Heart left ventricle (tissue), 16 donors: ENCODE data around the gene SORBS1. TPM values are rescaled to one million over a fixed set of nuclear protein-coding genes. Genes with fewer than 3 reads are reported as not detected.
A peak's percentile ranks its signal among the peaks of the same experiment; 100 is the strongest.

Experiments
- ATAC-seq, 4 donors: fragments of 200-7000 bp; cut with Tn5 transposase; one replicate each; pipeline ENCODE4 v1.9.1; 2020 to 2022; ENCODE audit warnings: moderate library complexity in 4 of 4, mild to moderate bottlenecking in 3 of 4, moderate number of reproducible peaks in 1 of 4
- DNase-seq, 5 donors: peaks; one replicate each; pipeline ENCODE4 v3.0.0-alpha.2; 2020
- H3K27ac ChIP-seq, 12 donors: fragments of 200-600 bp; sonication (generic) in 4 of 12; one replicate each; pipeline versions ENCODE4 v1.5.0 to v1.8.0; 2016 to 2022; ENCODE audit warnings: mild to moderate bottlenecking in 2 of 12
- H3K27me3 ChIP-seq, 9 donors: fragments of 200-600 bp; sonication (generic) in 2 of 9; one replicate each; pipeline versions ENCODE4 v1.5.1 to v1.8.0; 2016 to 2022; ENCODE audit warnings: mild to moderate bottlenecking in 3 of 9
- H3K36me3 ChIP-seq, 9 donors: fragments of 200-600 bp; sonication (generic) in 2 of 9; one replicate each; pipeline versions ENCODE4 v1.5.0 to v1.8.0; 2018 to 2022; ENCODE audit warnings: mild to moderate bottlenecking in 2 of 9
- H3K4me1 ChIP-seq, 12 donors: fragments of 200-600 bp; sonication (generic) in 4 of 12; one replicate each; pipeline versions ENCODE4 v1.5.0 to v1.8.0; 2016 to 2022; ENCODE audit warnings: mild to moderate bottlenecking in 3 of 12
- H3K4me3 ChIP-seq, 12 donors: fragments of 200-600 bp; sonication (generic) in 4 of 12; one replicate each; pipeline versions ENCODE4 v1.5.0 to v1.8.0; 2017 to 2022; ENCODE audit warnings: mild to moderate bottlenecking in 9 of 12, moderate library complexity in 4 of 12
- H3K9me3 ChIP-seq, 12 donors: fragments of 200-600 bp; sonication (generic) in 4 of 12; one replicate each; pipeline versions ENCODE4 v1.5.0 to v1.8.0; 2016 to 2022; ENCODE audit warnings: mild to moderate bottlenecking in 1 of 12
- CTCF ChIP-seq, 12 donors: fragments of 200-600 bp; sonication (generic) in 4 of 12; IDR thresholded peaks; one replicate each; pipeline versions ENCODE4 v1.5.0 to v1.8.0; 2018 to 2022; ENCODE audit warnings: antibody characterized with exemption in 12 of 12, mild to moderate bottlenecking in 5 of 12
- POLR2A ChIP-seq, 2 donors: fragments of 450-650 bp; IDR thresholded peaks; one replicate each; pipeline ENCODE4 v1.6.1; 2017; ENCODE audit warnings: antibody characterized with exemption in 2 of 2, mild to moderate bottlenecking in 2 of 2, moderate library complexity in 2 of 2
- WGBS, 4 donors: extraction: QIAGEN DNeasy Blood & Tissue Kit in 2 of 4; methylation state at CpG; one replicate each; pipeline versions ENCODE4 v1.1.5 to v1.1.7; 2013 to 2018; 5-methylcytosine and 5-hydroxymethylcytosine counted together
- intact Hi-C, 10 donors: fragments of 100-400 bp; cut with DNase I; formaldehyde crosslinking; loops; one replicate each; pipeline versions ENCODE4 v1.11.1 to v1.14.2; 2022
- polyA plus RNA-seq, 2 donors: library from polyadenylated mRNA; stranded (reverse); fragments of 200-250 nt; gene quantifications; one replicate each; pipeline ENCODE4 v1.2.3, GENCODE V29; 2013
- total RNA-seq, 9 donors: library from RNA; depleted of rRNA in 2 of 9; stranded (reverse); fragments of >200 nt in 2 of 9; fragmentation: NEBNext Ultra II Directional in 3 of 9; extraction: Animal tissue kit (Norgen Biotek cat#: 25700) in 3 of 9; gene quantifications; one replicate each; pipeline versions ENCODE4 v1.1.0 to v1.2.4, GENCODE V29; 2016 to 2023
- donor health status: ischemic (EF 13 %, LVEDD 7.1; RV severe dilation, severe dysfunction).
- donor health status: healthy with polysubstance abuse.
- donor health status: DM: no; HTN: yes; CAD: no.
- donor health status: DM: no; HTN: no; CAD: no.
- donor health status: ischemic (EF 25% LVEDD 6.9; RV normal size, moderate dysfunction).
- donor health status: ischemic (EF 25% LVEDD 5.7; RV mildly dilated, moderate dysfunction).
- donor health status: healthy.
- donor health status: DM: yes; HTN: yes; CAD: no.
- donor health status: ischemic (EF 35%, LVEDD 5.7; RV mildly dilated, moderate dysfunction).
- donor health status: nonischemic (EF 11% LVEDD 7.7; RV severe dilation, severe dysfunction).
- donor health status: DM: yes; HTN: yes; CAD: no.
- donor health status: PGD.
- donor health status: ischemic (EF 29% LVEDD 5.4; RV normal size, mild dysfunction).
- donor health status: nonischemic (EF 23%, LVEDD 6.1; RV moderate dilation, normal function).

SORBS1 gene
- total and polyA plus RNA-seq, 11 donors = 355 to 1,440 (median 886) TPM

DNA sequence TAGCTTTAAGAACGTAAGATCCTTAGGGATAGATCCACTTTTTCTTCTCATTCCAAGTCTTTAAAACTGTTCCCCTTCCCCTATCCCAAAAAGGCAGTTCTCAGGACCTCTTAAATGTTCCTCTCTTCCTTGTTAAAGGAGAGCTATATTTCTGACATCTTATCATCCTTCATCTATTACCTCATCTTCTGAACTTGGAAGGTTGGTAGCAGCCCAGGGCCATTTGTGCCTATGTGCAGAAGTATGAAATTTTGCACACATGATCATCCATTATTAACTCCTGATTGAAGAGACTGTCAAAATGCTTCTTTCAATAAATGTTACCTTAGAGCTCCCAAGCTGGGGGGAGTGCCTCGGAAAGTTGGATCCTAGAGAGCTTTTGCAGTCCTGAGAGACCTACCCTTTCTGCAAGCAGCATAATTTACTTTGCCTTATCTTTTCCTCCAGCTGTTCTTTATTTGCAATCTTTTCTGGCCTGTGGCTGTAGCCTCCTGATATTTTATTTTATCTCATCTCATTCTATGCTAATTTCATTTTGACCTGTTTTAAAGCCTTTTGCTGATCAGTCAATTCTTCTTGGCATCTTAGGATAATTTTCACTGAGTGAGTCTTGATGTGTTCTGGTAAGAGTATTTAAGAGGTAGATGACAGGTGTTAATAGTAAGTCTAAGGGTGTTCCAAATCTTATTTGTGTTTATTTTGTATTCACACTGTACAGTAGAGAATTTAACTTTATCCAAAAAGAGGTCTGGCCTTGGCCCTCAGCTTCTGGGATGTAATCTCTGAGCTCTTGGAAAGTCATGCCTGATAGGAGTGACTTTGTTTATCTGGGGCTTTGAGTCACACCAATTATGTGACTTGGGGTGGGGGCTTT, 135.3 kb downstream of the SORBS1 start:
- Histone ChIP-seq H3K4me3 (no peak overlapping the region), H3K9me3 (no peaks in the 10 kb centered on the region), H3K27ac (peak overlapping the region in 8 of 12 donors; percentile 22 to 89 (median 80)), H3K27me3 (no peaks in the 10 kb centered on the region), H3K4me1 (peaks cover 0 to 79% (median 60%) of the 10 kb centered on the region in 12 donors), H3K36me3 (peaks cover 0 to 78% (median 18%) of the 10 kb centered on the region in 9 donors)
- 47 to 67% (median 49%) methylated on average over 2 of the region's 2 CpGs for WGBS, 4 donors
- TF ChIP-seq CTCF (IDR thresholded peaks at IDR 0.05) (no peak), POLR2A (IDR thresholded peaks at IDR 0.05) (no peak)
- ATAC-seq (no peak), DNase-seq (no peak)
- intact Hi-C loops = loop anchor here in 5 of 10 donors (5.0 to 10.0 kb wide), 5 partner anchors 44 to 139 kb away; partner anchors contain the start of gene SORBS1 (in 1 of the 5)

DNA sequence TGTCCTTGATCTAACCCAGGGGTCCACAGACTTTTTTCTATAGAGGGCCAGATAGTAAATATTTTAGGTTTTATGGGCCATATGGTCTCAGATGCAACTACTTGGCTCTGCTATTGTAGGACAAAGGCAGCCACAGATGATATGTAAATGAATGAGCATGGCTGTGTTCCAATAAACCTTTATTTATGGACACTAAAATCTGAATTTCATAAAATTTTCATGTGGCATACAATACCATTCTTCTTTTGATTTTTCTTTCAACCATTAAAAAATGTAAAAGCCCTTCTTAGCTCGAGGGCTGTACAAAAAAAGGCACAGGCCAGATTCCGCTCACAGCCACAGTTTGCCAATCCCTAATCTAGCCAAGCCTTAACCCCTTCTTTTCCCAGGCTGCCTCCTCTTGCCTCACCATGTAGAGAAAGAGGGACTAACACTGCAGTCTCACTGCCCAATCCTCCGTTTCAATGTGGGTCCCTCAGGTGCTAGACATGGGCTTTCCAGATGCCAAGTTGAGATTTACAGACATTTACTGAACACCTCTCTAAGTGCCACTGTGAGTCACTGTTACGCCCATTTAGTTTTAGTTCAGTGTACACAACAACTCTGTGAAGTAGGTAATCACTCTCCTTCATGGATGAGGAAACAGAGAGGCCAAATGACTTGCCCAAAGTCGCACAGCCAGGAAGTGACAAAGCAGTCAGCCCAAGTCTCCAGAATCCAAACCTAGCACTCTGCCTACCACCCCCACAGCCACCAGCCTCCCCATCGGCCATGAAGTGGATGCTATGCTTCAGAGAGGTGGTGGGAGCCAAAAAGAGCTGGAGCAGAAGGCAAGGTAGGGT, 137.8 kb downstream of the SORBS1 start:
- Histone ChIP-seq H3K36me3 (peaks cover 0 to 89% (median 31%) of the 10 kb centered on the region in 9 donors), H3K4me3 (no peak overlapping the region), H3K4me1 (peaks cover 0 to 79% (median 46%) of the 10 kb centered on the region in 12 donors), H3K27ac (peak overlapping the region; percentile 6 to 98 (median 61)), H3K27me3 (no peaks in the 10 kb centered on the region), H3K9me3 (no peaks in the 10 kb centered on the region)
- 50 to 58% (median 54%) methylated on average over 6 of the region's 6 CpGs for WGBS, 4 donors
- ATAC-seq (peak in 3 of 4 donors; percentile 25 to 39 (median 30)), DNase-seq (no peak)
- intact Hi-C loops = loop anchor here in 2 of 10 donors (5.0 to 10.0 kb wide), 2 partner anchors 36 to 141 kb away; partner anchors contain the start of gene SORBS1 (in 1 of the 2)
- TF ChIP-seq POLR2A (IDR thresholded peaks at IDR 0.05) (no peak), CTCF (IDR thresholded peaks at IDR 0.05) (no peak)

DNA sequence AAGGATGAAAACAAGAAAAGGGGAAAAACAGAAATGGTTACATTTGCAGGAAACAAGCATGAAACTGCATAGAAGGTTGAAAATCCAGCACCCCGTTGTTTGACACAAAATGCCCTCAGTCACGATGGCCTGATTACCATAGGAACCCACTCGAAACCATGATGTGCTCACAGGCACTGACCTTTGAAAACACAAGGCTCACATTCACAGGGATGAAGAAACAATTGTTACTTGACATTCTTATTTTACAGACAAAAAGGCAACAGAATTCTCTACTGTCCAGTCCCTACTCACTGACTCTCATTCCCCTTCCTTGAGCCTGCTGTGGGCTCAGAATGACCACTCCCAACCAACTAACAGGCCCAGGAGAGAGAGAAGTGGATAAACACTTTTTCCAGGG, 138.9 kb downstream of the SORBS1 start:
- ATAC-seq = peak in 1 of 4 donors; percentile 4
- no peaks in the 10 kb centered on the region for H3K27me3 ChIP-seq
- H3K9me3 ChIP-seq = no peaks in the 10 kb centered on the region
- peaks cover 0 to 79% (median 39%) of the 10 kb centered on the region in 12 donors for H3K4me1 ChIP-seq
- H3K27ac ChIP-seq = peak overlapping the region; percentile 6 to 98 (median 61)
- intact Hi-C loops = loop anchor here in 2 of 10 donors (5.0 to 10.0 kb wide), 2 partner anchors 35 to 143 kb away; partner anchors contain the start of gene SORBS1 (in 1 of the 2)
- peaks cover 0 to 83% (median 31%) of the 10 kb centered on the region in 9 donors for H3K36me3 ChIP-seq
- WGBS, 4 donors = 63 to 75% (median 66%) methylated on average over 3 of the region's 3 CpGs
- no peak for DNase-seq
- TF ChIP-seq POLR2A (IDR thresholded peaks at IDR 0.05) (no peak), CTCF (IDR thresholded peaks at IDR 0.05) (no peak)
- peak overlapping the region in 2 of 12 donors; percentile 0 to 3 for H3K4me3 ChIP-seq
